Measurements from ENCODE around the gene MRPS5.

Gene MRPS5

DNA sequence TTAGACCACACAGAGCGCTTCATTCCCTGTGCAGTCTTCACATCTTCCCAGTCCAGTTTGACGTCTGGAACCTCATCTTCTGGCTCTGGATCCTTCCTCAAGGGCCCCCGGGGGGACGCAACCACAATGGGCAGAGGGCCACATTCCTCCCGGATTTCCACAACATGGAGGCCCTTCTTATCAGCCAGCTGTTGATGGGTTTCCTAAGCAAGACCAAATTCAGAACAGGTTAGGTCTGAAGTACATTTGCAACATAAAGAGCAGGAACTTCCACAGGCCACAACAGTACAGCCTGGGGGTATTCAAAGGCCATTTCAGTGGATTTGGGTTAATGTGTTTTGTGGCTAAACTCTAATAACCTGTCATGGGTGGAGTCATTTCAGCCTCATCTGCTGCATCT is 34.2 kb downstream of the MRPS5 start:
- H3K27ac ChIP-seq: no peak overlapping the region
- TF ChIP-seq, protein P1, sequence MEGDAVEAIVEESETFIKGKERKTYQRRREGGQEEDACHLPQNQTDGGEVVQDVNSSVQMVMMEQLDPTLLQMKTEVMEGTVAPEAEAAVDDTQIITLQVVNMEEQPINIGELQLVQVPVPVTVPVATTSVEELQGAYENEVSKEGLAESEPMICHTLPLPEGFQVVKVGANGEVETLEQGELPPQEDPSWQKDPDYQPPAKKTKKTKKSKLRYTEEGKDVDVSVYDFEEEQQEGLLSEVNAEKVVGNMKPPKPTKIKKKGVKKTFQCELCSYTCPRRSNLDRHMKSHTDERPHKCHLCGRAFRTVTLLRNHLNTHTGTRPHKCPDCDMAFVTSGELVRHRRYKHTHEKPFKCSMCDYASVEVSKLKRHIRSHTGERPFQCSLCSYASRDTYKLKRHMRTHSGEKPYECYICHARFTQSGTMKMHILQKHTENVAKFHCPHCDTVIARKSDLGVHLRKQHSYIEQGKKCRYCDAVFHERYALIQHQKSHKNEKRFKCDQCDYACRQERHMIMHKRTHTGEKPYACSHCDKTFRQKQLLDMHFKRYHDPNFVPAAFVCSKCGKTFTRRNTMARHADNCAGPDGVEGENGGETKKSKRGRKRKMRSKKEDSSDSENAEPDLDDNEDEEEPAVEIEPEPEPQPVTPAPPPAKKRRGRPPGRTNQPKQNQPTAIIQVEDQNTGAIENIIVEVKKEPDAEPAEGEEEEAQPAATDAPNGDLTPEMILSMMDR (conservative IDR thresholded peaks at IDR 0.05): no peak

DNA sequence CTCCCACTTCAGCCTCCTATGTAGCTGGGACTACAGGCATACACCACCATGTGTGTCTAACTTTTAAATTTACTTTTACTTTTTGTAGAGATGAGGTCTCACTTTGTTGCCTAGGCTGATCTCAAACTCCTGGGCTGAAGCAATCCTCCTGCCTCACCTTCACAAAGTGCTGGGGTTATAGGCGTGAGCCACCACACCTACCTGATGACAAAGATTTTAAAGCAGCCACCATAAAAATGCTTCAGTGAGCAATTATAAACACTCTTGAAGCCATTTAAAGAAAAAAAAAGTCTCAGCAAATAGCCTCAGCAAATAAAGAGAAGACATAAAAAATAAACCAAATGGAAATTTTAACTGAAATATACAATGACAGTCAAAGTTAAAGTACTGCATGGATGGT is 35.6 kb downstream of the MRPS5 start:
- no peak overlapping the region for H3K27ac ChIP-seq
- TF ChIP-seq, protein P1 (conservative IDR thresholded peaks at IDR 0.05): no peak

DNA sequence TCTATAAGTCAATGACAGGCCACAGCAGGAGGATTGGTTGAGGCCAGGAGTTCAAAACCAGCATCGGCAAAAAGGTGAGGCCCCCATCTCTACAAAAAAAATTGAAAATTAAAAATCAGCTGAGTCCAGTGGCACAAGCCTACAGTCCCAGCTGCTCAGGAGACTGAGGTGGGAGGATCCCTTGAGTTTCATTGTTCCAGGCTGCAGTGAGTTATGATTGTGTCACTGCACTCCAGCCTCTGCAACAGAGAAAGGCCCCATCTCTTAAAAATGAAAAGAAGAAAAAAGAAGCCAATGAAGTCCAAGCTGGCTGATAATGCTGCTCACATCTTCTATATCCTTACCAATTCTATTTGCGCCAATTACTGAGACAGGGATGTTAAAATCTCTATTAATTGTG is 39.1 kb downstream of the MRPS5 start:
- no peak overlapping the region for H3K27ac ChIP-seq
- TF ChIP-seq, protein P1 (conservative IDR thresholded peaks at IDR 0.05): no peak

DNA sequence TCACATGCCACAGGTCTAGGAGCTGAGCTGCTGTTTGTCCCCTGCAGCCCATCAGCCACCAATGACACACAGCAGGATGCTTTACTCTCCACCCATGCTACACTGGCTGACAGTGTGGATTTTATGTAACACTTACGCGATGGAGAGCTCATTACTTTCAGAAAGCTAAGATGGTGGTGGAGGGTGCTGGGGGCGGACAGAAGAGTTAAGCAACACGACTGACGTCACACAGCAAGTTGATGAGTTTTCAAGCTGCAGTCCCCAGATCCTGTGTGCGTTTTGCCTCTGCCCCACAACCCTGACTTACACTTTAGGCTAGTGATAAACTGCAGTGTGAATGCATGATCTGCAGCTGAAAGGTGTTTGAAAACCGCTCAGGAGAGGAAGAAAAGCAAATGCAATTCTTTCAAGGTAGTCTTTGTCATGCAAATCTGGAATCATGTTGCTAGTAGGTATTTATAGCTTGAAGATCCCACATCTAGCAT is 42.4 kb downstream of the MRPS5 start:
- TF ChIP-seq, protein P1 (conservative IDR thresholded peaks at IDR 0.05): no peak
- H3K27ac ChIP-seq: no peak overlapping the region

DNA sequence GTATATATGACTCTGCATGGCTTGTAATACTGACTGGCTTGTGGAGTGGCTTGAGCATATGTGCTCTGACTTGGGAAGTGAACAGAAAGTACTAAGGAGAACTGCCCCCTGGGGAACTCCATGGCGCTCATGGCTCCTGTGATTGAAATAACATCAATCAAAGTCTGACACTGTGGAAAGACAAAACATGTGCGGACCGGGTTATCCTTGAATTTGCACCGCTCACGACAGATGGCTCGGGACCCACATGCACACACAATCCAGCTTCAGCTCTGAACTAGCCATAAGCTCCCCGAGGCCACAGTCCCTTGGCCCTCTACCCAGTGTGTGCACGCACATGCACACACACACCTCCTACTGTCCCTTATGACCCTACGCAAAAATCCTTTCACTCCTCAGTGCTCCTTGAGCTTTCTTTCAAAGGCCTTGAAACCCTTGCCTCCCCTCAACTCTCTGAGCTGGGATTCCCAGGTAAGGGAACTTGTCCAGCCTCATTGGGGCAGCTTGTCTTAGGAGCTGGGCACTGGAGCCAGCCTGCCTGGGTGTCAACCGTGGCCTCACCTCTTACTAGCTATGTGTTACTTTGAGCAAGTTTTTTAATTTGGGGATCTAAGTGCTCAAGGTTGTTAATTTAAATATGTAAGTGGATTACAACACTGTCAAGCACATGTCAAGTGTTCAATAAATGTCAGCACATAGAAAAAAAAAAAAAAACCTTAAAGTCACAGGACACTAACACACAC is 43.6 kb downstream of the MRPS5 start:
- TF ChIP-seq, protein P1 (conservative IDR thresholded peaks at IDR 0.05): no peak
- H3K27ac ChIP-seq: no peak overlapping the region

DNA sequence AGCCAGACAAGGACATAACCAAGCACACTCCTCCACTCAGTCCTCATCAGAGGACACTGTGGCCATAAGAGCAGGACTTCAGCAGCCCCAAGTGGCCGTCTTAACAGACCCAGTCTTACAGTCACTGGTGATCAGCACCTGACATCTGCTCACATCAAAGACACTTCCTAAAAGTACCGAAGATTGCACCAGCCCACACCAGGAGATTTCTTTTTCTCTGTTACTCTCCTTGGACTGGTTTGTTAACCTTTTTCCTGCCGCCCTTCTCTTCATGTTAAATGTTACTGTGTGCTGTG is 44.1 kb downstream of the MRPS5 start:
- no peak overlapping the region for H3K27ac ChIP-seq
- TF ChIP-seq, protein P1 (conservative IDR thresholded peaks at IDR 0.05): no peak

GRCh38 chr2:95076705-95077529 is 44.7 kb downstream of the MRPS5 start:
- peak overlapping the region; percentile 39; the same call in 1 of the 2 replicates for H3K27ac ChIP-seq
- TF ChIP-seq, protein P1 (conservative IDR thresholded peaks at IDR 0.05): peak; percentile 91

All from VCaP (cell line).